ENCODE measurements around the gene ESR1.

GRCh38 chr6:152136449-152136825 is 329.0 kb downstream of the ESR1 start:
- TF ChIP-seq EP300 (IDR thresholded peaks at IDR 0.05) (no peak), CTCF (IDR thresholded peaks at IDR 0.05) (no peak), POLR2AphosphoS5 (IDR thresholded peaks at IDR 0.05) (no peak), POLR2A (IDR thresholded peaks at IDR 0.05) (no peak)

All from upper lobe of left lung (tissue), 4 donors.